Measurements from ENCODE around the gene SEMA3G.

- no peak for TF ChIP-seq CTCF (IDR thresholded peaks at IDR 0.05)
- TF ChIP-seq POLR2A (IDR thresholded peaks at IDR 0.05): no peak
Observed at GRCh38 chr3:52387481-52387880, 57.4 kb downstream of the SEMA3G start.

All from right lobe of liver (tissue), 4 donors.